CD4-positive, alpha-beta T cell treated with Interferon gamma for 1 hour (primary cell): Measurements from ENCODE around the gene ZNF536.

Experiments used
- DNase-seq: peaks from one replicate; pipeline ENCODE4 v3.0.0-alpha.2; 2020

Gene ZNF536

GRCh38 chr19:30371960-30372824 lies at the start of gene ZNF536:
Gene ZNF536, plus strand, starts transcription at chr19:30372384. Its CDS starts 71,179 bp downstream, at chr19:30443563.
- no peak for DNase-seq

DNA sequence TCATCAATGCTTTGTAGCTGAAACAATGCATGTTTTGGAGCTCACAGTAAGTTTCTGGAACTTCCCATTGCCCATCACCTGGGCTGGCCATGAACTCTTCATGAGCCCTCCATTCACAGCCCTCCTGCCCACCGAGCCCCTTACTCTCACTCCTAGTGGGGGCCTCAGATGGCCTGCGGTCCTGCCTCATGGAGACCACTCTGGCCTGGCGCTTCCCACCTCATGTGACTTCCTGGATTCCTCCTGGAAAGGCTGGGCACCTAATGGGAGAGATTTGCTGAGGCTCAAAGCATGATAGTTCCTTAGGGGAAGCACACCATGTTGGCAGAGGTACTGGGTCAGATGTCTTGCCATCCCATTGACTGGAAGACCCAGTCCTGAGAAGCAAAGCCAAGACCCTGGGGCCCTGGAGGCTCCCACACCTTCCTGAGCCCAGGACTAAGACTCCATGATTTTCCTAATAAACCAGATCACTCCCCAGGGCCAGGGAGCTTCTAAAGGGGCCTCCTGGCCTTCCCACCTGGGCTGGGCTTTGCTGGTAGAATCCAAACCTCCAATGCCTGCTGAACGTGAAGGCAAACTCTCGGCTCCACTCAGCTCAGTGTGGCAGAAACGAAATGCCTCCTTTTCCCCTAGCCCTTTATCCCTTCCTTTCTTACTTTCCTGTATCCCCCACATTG lies 49.4 kb upstream of the ZNF536 start:
- no peak for DNase-seq

GRCh38 chr19:30323904-30324303 lies 48.3 kb upstream of the ZNF536 start:
- no peak for DNase-seq

GRCh38 chr19:30324982-30325381 lies 47.2 kb upstream of the ZNF536 start:
- DNase-seq: no peak

GRCh38 chr19:30325676-30326392 lies 46.4 kb upstream of the ZNF536 start:
- DNase-seq: no peak

DNA sequence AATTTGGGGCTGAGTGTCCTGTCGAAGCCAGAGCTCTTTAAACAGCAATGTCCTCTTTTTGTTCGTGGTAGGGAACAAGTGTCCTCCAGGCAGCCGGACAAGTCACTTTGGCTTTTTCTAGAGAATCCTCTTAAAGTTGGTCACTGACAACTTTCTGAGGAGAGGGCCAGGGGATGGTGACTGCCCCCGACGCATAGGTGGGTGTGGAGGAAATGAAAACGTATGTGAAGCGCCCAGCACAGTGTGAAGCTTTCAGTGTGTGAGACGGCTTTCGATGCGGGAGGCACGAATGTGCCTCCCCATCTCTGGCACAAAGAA lies 45.8 kb upstream of the ZNF536 start:
- no peak for DNase-seq

DNA sequence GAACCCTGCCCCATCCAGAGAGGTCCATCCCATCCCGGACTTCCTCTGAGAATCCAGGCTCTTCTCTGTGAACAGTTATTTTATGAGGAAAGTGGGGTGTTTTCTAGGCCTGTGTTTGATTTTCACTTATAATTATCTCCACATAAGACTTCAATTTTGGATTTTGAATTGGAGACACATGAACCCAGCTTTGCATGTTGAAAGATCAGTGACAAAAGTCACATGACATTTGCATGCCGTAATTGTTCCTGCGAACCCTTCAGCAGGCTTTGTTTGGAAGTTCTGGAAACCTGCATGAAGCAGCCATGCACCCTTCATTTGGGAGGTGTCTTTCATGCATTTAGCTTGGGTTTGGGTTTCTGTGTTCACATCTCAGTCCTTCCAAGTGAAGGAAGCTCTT lies 44.9 kb upstream of the ZNF536 start:
- DNase-seq: no peak

DNA sequence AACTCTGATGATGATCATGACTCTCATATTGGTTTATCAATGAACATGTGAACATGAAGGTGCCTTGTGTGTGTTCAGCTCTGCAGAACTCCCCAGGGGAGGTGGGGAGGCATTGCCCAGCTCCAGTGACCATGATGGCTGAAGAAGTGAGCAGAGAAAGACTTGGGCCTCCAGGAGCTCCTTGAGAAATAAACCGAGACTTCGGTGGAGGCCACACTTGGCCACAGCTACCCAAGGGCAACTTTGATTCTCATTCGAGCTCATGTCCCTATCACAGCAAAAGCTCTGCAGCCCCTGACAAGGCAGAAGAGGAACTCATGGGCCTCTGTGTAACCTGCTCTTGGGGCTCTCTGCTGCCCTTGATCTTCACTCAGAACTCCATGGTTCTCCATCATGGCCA lies 44.1 kb upstream of the ZNF536 start:
- no peak for DNase-seq

DNA sequence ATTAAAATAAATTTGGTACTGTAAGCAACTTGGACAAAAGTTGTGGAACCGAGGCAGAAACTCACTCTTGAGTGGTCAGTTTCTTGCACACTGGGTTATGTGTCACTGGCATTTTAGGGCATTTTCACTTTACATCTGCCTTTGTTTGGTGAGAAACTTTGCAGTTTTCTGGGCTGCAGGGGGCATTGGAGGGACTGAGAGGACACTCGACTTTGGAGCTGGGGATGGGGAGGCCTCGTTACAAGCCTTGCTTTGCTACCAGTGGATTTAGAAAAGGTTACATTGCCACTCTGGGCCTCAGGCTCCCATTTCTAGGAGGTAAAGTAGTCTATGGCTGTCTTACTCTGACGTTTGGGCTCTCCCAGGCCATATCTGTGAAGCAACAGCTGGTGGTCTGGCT lies 41.9 kb upstream of the ZNF536 start:
- DNase-seq: no peak

GRCh38 chr19:30332445-30333234 lies 39.5 kb upstream of the ZNF536 start:
- DNase-seq: no peak

GRCh38 chr19:30333291-30334065 lies 38.7 kb upstream of the ZNF536 start:
- no peak for DNase-seq

GRCh38 chr19:30334841-30335240 lies 37.3 kb upstream of the ZNF536 start:
- no peak for DNase-seq

DNA sequence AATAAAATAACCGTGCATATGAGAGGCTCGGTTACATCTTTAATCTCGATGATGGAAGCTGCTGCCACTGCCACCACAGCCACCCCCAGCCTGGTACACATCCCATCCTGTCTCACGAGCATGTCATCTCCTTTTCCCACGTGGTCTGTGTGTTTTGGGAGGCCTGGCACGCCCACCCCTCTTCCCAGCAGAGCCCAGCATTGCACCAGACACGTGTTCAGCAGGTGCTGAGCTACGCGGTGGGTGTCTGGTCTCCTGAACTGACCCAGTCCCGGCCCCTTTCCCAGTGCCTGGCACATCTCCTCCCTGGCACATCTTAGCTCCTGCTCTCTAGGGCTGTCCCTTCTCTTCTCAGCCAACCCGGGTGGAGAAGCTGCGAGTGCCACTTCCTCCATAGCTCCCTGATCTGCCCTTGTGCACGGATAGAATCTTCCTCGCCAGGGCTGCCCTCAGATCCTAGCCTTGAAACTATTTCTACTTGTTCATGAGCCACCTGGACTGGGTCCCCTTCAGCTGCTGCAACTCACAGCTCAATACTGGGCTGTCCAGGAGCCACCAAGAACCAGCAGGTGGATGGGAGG lies 36.8 kb upstream of the ZNF536 start:
- DNase-seq: no peak

- no peak for DNase-seq
These were observed 35.9 kb upstream of the ZNF536 start for GRCh38 chr19:30336290-30336689.

DNA sequence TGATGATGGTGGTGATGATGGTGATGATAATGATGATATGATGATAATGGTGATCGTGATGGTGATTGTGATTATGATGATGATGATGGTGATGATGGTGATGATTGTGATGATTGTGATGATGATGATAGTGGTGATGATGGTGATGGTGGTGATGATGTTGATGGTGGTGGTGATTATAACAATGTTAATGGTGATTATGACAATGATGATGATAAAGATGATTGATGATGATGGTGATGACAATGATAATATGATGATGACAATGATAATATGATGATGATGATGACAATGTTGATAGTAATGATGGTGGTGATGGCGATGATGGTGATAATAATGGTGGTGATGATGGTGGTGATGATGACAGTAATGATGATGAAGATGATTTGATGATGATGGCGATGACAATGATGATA lies 34.1 kb upstream of the ZNF536 start:
- DNase-seq: no peak

GRCh38 chr19:30338878-30339623 lies 33.1 kb upstream of the ZNF536 start:
- DNase-seq: no peak

GRCh38 chr19:30339624-30340525 lies 32.3 kb upstream of the ZNF536 start:
- DNase-seq: no peak

DNA sequence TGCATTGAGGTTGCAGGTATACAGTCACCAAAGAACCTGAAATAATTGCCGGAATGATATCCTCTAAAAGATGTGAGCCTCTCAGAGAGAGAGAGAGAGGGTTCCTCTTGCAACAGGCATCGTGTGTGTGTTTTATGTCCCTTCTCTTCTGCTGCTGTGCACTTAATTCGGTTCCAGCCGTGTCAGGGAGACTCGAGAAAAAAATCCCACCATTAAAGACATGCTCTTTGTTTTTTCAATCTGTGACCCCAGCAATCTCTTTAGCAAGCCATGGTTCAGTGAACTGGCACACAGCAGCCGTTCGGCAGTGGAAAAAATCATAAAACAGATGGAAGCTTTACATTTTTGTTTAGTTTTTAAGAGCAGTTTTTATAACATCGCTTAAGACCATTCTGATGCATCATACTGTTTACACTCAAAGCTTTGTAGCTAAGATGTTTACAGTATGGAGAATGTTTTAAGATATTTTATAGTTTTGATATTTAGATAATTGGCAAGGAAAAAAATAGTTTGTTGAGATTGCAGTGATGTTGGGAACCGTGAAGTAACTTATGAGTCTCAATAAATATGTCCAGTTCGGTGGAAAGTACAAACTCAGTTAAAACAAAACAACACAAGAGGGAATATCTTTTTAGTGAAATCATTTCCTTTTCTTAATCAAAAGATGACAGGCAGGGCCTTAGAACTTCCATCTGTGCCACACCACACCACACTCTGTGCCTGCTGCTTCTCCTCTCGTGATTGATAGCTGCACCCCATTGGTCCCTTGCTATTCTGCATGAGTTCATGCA lies 31.2 kb upstream of the ZNF536 start:
- DNase-seq: no peak

GRCh38 chr19:30341611-30342201 lies 30.5 kb upstream of the ZNF536 start:
- no peak for DNase-seq
